CD4-positive, alpha-beta T cell (primary cell): ENCODE measurements around the gene SNX24. TPM values are rescaled to one million over a fixed set of nuclear protein-coding genes. Genes with fewer than 3 reads are reported as not detected.

Source experiments
- ATAC-seq: fragments of 200-7000 bp; cut with Tn5 transposase; one replicate; pipeline ENCODE4 v1.10.0; 2022; ENCODE audit warnings: mild to moderate bottlenecking; ENCODE audit not compliant: poor library complexity
- CTCF ChIA-PET: fragments of 350-600 bp; sonication (Branson Sonifier 250); formaldehyde crosslinking; loops from one replicate; lab custom pipeline; 2021; ENCODE audit warnings: antibody characterized with exemption, inconsistent platforms; lab: Charles Lee
- POLR2A ChIA-PET: fragments of 350-600 bp; sonication (Branson Sonifier 250); formaldehyde crosslinking; loops from one replicate; lab custom pipeline; 2021; ENCODE audit warnings: antibody characterized with exemption, inconsistent platforms; lab: Charles Lee
- DNase-seq, 14 experiments: peaks; one replicate each; pipeline ENCODE4 v3.0.0-alpha.2; 2013 to 2020; ENCODE audit warnings: mixed read lengths in 2 of 14
- H3K27ac ChIP-seq, 2 donors: one replicate each; pipeline versions ENCODE4 v1.5.1 to v1.7.0; 2013; ENCODE audit warnings: low read length in 2 of 2, low read depth in 1 of 2, mild to moderate bottlenecking in 1 of 2
- H3K27me3 ChIP-seq, 2 experiments: 1 replicate in 1 of 2; 2 replicates in 1 of 2; pipeline versions ENCODE4 v1.6.1 to v1.7.0; 2013; ENCODE audit warnings: low read length in 2 of 2, control low read depth in 1 of 2, mild to moderate bottlenecking in 1 of 2, moderate library complexity in 1 of 2; ENCODE audit not compliant: insufficient read depth in 2 of 2, control insufficient read depth in 1 of 2
- H3K36me3 ChIP-seq: one replicate; pipeline ENCODE4 v1.6.1; 2013; ENCODE audit warnings: low read length, control low read depth; ENCODE audit not compliant: insufficient read depth
- H3K4me1 ChIP-seq: one replicate; pipeline ENCODE4 v1.6.1; 2013; ENCODE audit warnings: low read length, control low read depth; ENCODE audit not compliant: insufficient read depth
- H3K4me3 ChIP-seq: one replicate; pipeline ENCODE4 v1.5.1; 2013; ENCODE audit warnings: mild to moderate bottlenecking, low read length, moderate library complexity
- H3K9me3 ChIP-seq, 2 experiments: 1 replicate in 1 of 2; 2 replicates in 1 of 2; pipeline versions ENCODE4 v1.6.1 to v1.7.0; 2013; ENCODE audit warnings: low read length in 2 of 2, mild to moderate bottlenecking in 2 of 2, control low read depth in 1 of 2, moderate library complexity in 1 of 2; ENCODE audit not compliant: control insufficient read depth in 1 of 2, insufficient read depth in 1 of 2
- H3K27ac Mint-ChIP-seq: one replicate; pipeline ENCODE4 v1.8.0; 2020; ENCODE audit warnings: mixed read lengths
- H3K27me3 Mint-ChIP-seq: one replicate; pipeline ENCODE4 v1.8.0; 2021; ENCODE audit warnings: mixed read lengths
- H3K36me3 Mint-ChIP-seq: one replicate; pipeline ENCODE4 v1.8.0; 2021; ENCODE audit warnings: low read depth, mixed read lengths
- H3K4me1 Mint-ChIP-seq: one replicate; pipeline ENCODE4 v1.8.0; 2021; ENCODE audit warnings: low read depth, mixed read lengths
- H3K4me3 Mint-ChIP-seq: one replicate; pipeline ENCODE4 v1.8.0; 2020; ENCODE audit warnings: mild to moderate bottlenecking, mixed read lengths
- H3K9me3 Mint-ChIP-seq: one replicate; pipeline ENCODE4 v1.8.0; 2020; ENCODE audit warnings: mixed read lengths
- intact Hi-C, 2 experiments: fragments of 100-400 bp; cut with DNase I in 1 of 2; cut with micrococcal nuclease in 1 of 2; formaldehyde crosslinking; loops; one replicate each; pipeline versions ENCODE4 v1.15.1 to v1.9.0; 2023 to 2025; cut with DNase I, micrococcal nuclease
- total RNA-seq, 174 experiments: library from RNA in 2 of 174; stranded (reverse) in 2 of 174; gene quantifications; one replicate each; pipeline ENCODE4 v1.2.3 and lab custom pipeline; 2021 to 2026
- TF ChIP-seq, protein P1 (sequence below): fragments of 200-600 bp; IDR thresholded peaks from one replicate; pipeline ENCODE4 v1.8.0; 2022; ENCODE audit warnings: antibody characterized with exemption, mild to moderate bottlenecking

The SNX24 gene
- total RNA-seq, 2 experiments from 2014 or later = 2.3 to 3.0 TPM

DNA sequence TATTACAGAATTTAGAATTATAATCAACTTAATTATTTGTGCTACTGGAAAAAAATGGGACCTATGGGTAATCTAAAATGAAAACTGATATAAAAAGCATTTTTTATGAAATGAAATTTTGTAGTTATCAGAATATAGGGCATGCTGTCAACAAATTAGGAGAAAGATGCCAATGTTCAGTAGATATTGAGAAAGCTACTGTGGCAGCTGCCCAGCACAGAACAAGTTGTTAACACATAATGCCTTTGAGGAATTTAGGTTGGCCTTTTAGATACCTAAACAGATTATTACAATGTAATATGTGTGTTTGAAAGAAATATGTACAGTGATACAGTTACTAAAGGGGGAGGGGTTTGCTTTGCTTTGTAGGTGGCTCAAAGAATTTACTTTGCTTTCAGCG, 137.0 kb downstream of the SNX24 start:
- H3K36me3 ChIP-seq = no peaks in the 10 kb centered on the region
- CTCF ChIA-PET = no interaction called here
- DNase-seq = no peak
- H3K27me3 ChIP-seq = no peaks in the 10 kb centered on the region
- intact Hi-C loops = no loop called here
- H3K4me3 ChIP-seq = no peak overlapping the region
- Mint-ChIP-seq H3K4me1 (no peaks in the 10 kb centered on the region), H3K4me3 (no peak overlapping the region), H3K9me3 (no peaks in the 10 kb centered on the region), H3K36me3 (no peaks in the 10 kb centered on the region), H3K27me3 (no peaks in the 10 kb centered on the region), H3K27ac (no peak overlapping the region)
- H3K9me3 ChIP-seq = no peaks in the 10 kb centered on the region
- H3K4me1 ChIP-seq = no peaks in the 10 kb centered on the region
- ATAC-seq = no peak
- no peak overlapping the region for H3K27ac ChIP-seq
- TF ChIP-seq, protein P1, sequence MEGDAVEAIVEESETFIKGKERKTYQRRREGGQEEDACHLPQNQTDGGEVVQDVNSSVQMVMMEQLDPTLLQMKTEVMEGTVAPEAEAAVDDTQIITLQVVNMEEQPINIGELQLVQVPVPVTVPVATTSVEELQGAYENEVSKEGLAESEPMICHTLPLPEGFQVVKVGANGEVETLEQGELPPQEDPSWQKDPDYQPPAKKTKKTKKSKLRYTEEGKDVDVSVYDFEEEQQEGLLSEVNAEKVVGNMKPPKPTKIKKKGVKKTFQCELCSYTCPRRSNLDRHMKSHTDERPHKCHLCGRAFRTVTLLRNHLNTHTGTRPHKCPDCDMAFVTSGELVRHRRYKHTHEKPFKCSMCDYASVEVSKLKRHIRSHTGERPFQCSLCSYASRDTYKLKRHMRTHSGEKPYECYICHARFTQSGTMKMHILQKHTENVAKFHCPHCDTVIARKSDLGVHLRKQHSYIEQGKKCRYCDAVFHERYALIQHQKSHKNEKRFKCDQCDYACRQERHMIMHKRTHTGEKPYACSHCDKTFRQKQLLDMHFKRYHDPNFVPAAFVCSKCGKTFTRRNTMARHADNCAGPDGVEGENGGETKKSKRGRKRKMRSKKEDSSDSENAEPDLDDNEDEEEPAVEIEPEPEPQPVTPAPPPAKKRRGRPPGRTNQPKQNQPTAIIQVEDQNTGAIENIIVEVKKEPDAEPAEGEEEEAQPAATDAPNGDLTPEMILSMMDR = no peak
- POLR2A ChIA-PET = no interaction called here

DNA sequence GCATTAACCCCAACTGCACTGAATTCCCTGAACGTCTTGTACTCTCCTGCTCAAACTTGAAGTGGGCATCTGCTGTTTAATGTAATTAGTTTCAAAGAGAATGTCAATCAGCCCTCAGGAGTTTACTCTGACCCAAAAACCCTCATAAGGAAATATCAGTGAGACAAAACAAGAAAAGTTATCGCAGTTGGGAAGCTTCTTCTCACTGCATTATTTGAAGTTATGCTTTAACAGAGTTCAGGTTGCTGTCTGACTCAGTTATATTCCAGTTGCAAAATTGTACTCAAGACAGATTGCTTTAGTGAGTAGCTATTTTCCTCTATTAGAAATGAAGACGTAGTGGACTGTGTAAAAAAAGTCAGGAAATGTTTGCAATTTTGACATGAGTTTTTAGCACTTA, 139.0 kb downstream of the SNX24 start:
- ATAC-seq (no peak), DNase-seq (no peak)
- Mint-ChIP-seq H3K4me1 (no peaks in the 10 kb centered on the region), H3K27me3 (no peaks in the 10 kb centered on the region), H3K36me3 (no peaks in the 10 kb centered on the region), H3K4me3 (no peak overlapping the region), H3K27ac (no peak overlapping the region), H3K9me3 (no peaks in the 10 kb centered on the region)
- ChIA-PET CTCF (interaction anchor here (1.4 kb wide), 1 partner anchor 10 kb away, joined by 4 read pairs; no protein-coding TSS in a partner anchor), POLR2A (no interaction called here)
- intact Hi-C loops = no loop called here
- TF ChIP-seq, protein P1 = no peak
- no peaks in the 10 kb centered on the region for H3K4me1 ChIP-seq
- H3K9me3 ChIP-seq = no peaks in the 10 kb centered on the region
- H3K27ac ChIP-seq = no peak overlapping the region
- H3K27me3 ChIP-seq = no peaks in the 10 kb centered on the region
- no peaks in the 10 kb centered on the region for H3K36me3 ChIP-seq
- no peak overlapping the region for H3K4me3 ChIP-seq

DNA sequence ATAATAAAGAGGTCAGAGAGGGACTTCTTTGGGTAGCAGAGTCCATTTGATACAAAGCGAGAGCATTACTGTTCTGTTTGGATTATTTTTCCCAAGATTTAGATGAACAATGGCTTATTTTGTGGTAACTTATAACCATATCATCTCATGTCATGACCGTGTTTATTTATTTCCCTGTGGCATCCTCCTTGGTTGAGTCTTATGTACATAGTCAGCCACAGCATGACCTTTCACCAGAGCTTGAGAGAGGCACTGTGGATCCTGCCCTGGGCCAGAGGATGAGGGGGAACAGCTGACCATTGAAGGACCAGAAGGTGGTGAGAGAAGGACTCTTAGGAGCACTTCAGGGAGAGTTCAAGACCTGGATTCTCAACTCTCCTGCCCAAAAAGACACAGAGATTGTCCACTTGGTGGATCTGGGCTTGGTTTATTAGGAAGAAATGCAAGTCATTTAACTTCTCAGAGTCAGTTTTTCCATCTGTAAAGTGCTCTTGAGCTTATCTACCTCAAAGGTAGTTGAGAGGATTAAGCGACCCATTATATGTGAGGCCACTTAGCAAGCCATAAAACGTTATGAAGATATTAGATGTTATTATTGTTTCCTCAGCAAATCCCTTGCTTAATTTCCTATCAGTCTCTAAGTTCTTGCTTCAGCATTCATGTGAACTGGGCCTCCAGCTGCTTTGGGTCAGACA, 139.7 kb downstream of the SNX24 start:
- Mint-ChIP-seq H3K27ac (no peak overlapping the region), H3K9me3 (no peaks in the 10 kb centered on the region), H3K4me3 (no peak overlapping the region), H3K4me1 (no peaks in the 10 kb centered on the region), H3K27me3 (no peaks in the 10 kb centered on the region), H3K36me3 (no peaks in the 10 kb centered on the region)
- H3K9me3 ChIP-seq = no peaks in the 10 kb centered on the region
- no peak for ATAC-seq
- TF ChIP-seq, protein P1 = no peak
- POLR2A ChIA-PET = no interaction called here
- no peaks in the 10 kb centered on the region for H3K4me1 ChIP-seq
- H3K36me3 ChIP-seq = no peaks in the 10 kb centered on the region
- intact Hi-C loops = no loop called here
- DNase-seq = no peak
- CTCF ChIA-PET = interaction anchor here (1.4 kb wide), 1 partner anchor 9 kb away, joined by 4 read pairs; no protein-coding TSS in a partner anchor
- no peaks in the 10 kb centered on the region for H3K27me3 ChIP-seq
- H3K27ac ChIP-seq = no peak overlapping the region
- H3K4me3 ChIP-seq = no peak overlapping the region
